ENCODE results near the gene IL1RAP. TPM values are rescaled to one million over a fixed set of nuclear protein-coding genes. Genes with fewer than 3 reads are reported as not detected.

The IL1RAP gene
- total and polyA plus RNA-seq, 2 experiments from 2014 or later, result 3.6 to 5.0 TPM

- no peak for TF ChIP-seq ZNF462 (CRISPR knock-in tag; IDR thresholded peaks at IDR 0.05)
- TF ChIP-seq JUNB (IDR thresholded peaks at IDR 0.05; ENCODE audit: unreplicated experiment), result no peak
- TF ChIP-seq ZNF114 (CRISPR knock-in tag; IDR thresholded peaks at IDR 0.05), result no peak
Observed at GRCh38 chr3:190608850-190609589, 95.1 kb downstream of the IL1RAP start (continued).

- TF ChIP-seq JUNB (IDR thresholded peaks at IDR 0.05; ENCODE audit: unreplicated experiment) (no peak), REST (IDR thresholded peaks at IDR 0.05; ENCODE audit: unreplicated experiment) (no peak), STAT1 (IDR thresholded peaks at IDR 0.05; ENCODE audit: unreplicated experiment) (no peak), CREB1 (CRISPR knock-in tag; IDR thresholded peaks at IDR 0.05; ENCODE audit: low read depth) (no peak), NANOG (IDR thresholded peaks at IDR 0.05; ENCODE audit: borderline replicate concordance) (no peak), ETS1 (IDR thresholded peaks at IDR 0.05) (no peak), POLR2AphosphoS5 (IDR thresholded peaks at IDR 0.05; ENCODE audit: low read depth) (no peak)
- Mint-ChIP-seq H3K9me3 (no peaks in the 10 kb centered on the region), H3K27me3 (ENCODE audit: insufficient read depth, low read depth, poor library complexity) (no peaks in the 10 kb centered on the region), H3K36me3 (ENCODE audit: low read depth) (no peaks in the 10 kb centered on the region), H3K27ac (no peak overlapping the region), H3K4me1 (peaks cover 4% of the 10 kb centered on the region; the same call in 1 of the 3 replicates), H3K4me3 (no peak overlapping the region)
- Histone ChIP-seq H3K4me2 (no peak overlapping the region), H3K4me3 (no peak overlapping the region), H3K27me3 (ENCODE audit: insufficient read depth) (no peaks in the 10 kb centered on the region), H3K36me3 (ENCODE audit: insufficient read depth) (no peaks in the 10 kb centered on the region), H3K4me1 (ENCODE audit: insufficient read depth) (no peaks in the 10 kb centered on the region), H3K9me2 (ENCODE audit: insufficient read depth) (no peaks in the 10 kb centered on the region), H4K20me1 (replicated peaks; ENCODE audit: insufficient read depth) (no peaks in the 10 kb centered on the region), H3F3A (replicated peaks; ENCODE audit: low read depth) (no peaks in the 10 kb centered on the region), H3K79me2 (replicated peaks; ENCODE audit: insufficient read depth) (no peaks in the 10 kb centered on the region), H3K27ac (ENCODE audit: low read depth) (no peak overlapping the region), H2AFZ (no peak overlapping the region)
- DNase-seq (ENCODE audit: low spot score) (no peak), ATAC-seq (no peak)
Observed at GRCh38 chr3:190614226-190615059, 100.6 kb downstream of the IL1RAP start.
